ENCODE data around the gene HIGD1A. TPM values are rescaled to one million over a fixed set of nuclear protein-coding genes. Genes with fewer than 3 reads are reported as not detected.

Gene HIGD1A
- total and polyA plus RNA-seq, 9 of the 15 experiments (the other 6 are each of a cell fraction or from before 2014, with no cell fraction given), result 165 to 1,185 (median 333) TPM

DNA sequence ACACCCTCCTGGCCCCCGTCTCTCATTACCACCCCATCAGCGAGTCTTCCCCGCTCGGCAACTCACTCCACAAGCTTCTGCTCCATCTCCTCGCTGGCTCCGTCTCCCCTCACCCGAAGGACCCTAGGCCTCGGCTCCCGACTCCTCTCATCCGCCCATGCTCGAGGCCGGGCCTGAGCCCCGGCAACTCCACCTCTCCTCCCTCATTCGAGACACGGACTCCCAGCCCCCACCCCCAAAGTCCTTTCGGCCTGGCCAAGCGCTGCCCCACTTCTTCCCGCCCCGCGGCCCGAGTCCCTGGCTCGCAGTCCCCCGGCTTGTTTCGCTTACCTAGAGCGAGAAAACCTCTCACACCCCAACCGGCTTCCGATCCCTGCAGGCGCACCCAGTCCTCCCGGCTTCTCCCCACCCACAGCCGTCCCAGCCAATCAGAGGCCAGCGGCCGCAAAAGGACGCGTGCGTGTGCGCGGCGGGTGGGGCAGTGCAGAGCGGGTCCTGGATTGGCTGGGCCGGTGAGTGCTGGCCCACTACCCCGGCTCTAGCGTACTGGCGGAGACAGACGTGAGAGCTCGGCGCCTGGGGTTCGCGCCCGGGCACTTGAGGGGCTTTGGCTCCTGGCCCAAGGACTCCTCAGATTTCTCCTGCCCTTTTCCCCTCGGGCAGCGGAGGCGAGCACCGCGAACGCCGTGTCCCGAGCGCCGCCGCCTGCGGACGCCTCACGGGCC lies at the start of gene HIGD1A (continued):
- TF ChIP-seq ZNF174 (CRISPR knock-in tag; IDR thresholded peaks at IDR 0.05) (no peak), TAF1 (IDR thresholded peaks at IDR 0.05; ENCODE audit: control insufficient read depth, extremely low read depth, insufficient read depth, low read length, severe bottlenecking) (peak; percentile 88), POLR2A (conservative IDR thresholded peaks at IDR 0.05) (peak; percentile 96), ARID2 (IDR thresholded peaks at IDR 0.05) (peak; percentile 60; the same call in 1 of the 2 replicates), MCM3 (IDR thresholded peaks at IDR 0.05) (no peak), EZH2 (IDR thresholded peaks at IDR 0.05; ENCODE audit: borderline replicate concordance, low read depth, low read length) (no peak), HNRNPH1 (optimal IDR thresholded peaks at IDR 0.05; ENCODE audit: low read depth, low read length) (no peak), ZBTB17 (CRISPR knock-in tag; IDR thresholded peaks at IDR 0.05) (peak; percentile 57; the same call in 1 of the 2 replicates), CREBBP (IDR thresholded peaks at IDR 0.05; ENCODE audit: low read depth, low read length) (no peak), FOXJ3 (CRISPR knock-in tag; IDR thresholded peaks at IDR 0.05) (no peak), ESRRB (CRISPR knock-in tag; IDR thresholded peaks at IDR 0.05; ENCODE audit: borderline replicate concordance) (no peak), E2F3 (CRISPR knock-in tag; IDR thresholded peaks at IDR 0.05) (0 out of 2 replicates have a peak, but pooled peaks have one; percentile 67), NFE2L1 (tag; IDR thresholded peaks at IDR 0.05; ENCODE audit: borderline replicate concordance, low read depth) (no peak), ZNF133 (CRISPR knock-in tag; IDR thresholded peaks at IDR 0.05) (0 out of 2 replicates have a peak, but pooled peaks have one; percentile 39), CHCHD3 (CRISPR knock-in tag; IDR thresholded peaks at IDR 0.05) (peak; percentile 69; the same call in 1 of the 2 replicates), CC2D1A (IDR thresholded peaks at IDR 0.05) (peak; percentile 29; the same call in 1 of the 2 replicates)
- TF ChIP-seq, protein P1, sequence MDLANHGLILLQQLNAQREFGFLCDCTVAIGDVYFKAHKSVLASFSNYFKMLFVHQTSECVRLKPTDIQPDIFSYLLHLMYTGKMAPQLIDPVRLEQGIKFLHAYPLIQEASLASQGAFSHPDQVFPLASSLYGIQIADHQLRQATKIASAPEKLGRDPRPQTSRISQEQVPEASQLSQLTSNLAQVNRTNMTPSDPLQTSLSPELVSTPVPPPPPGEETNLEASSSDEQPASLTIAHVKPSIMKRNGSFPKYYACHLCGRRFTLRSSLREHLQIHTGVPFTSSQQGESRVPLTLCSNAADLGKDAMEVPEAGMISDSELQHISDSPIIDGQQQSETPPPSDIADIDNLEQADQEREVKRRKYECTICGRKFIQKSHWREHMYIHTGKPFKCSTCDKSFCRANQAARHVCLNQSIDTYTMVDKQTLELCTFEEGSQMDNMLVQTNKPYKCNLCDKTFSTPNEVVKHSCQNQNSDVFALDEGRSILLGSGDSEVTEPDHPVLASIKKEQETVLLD (IDR thresholded peaks at IDR 0.05), result 0 out of 2 replicates have a peak, but pooled peaks have one; percentile 72
- TF ChIP-seq, protein P2, sequence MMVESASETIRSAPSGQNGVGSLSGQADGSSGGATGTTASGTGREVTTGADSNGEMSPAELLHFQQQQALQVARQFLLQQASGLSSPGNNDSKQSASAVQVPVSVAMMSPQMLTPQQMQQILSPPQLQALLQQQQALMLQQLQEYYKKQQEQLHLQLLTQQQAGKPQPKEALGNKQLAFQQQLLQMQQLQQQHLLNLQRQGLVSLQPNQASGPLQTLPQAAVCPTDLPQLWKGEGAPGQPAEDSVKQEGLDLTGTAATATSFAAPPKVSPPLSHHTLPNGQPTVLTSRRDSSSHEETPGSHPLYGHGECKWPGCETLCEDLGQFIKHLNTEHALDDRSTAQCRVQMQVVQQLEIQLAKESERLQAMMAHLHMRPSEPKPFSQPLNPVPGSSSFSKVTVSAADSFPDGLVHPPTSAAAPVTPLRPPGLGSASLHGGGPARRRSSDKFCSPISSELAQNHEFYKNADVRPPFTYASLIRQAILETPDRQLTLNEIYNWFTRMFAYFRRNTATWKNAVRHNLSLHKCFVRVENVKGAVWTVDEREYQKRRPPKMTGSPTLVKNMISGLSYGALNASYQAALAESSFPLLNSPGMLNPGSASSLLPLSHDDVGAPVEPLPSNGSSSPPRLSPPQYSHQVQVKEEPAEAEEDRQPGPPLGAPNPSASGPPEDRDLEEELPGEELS (CRISPR knock-in tag; IDR thresholded peaks at IDR 0.05; ENCODE audit: borderline replicate concordance), result no peak
- TF ChIP-seq, protein P3, sequence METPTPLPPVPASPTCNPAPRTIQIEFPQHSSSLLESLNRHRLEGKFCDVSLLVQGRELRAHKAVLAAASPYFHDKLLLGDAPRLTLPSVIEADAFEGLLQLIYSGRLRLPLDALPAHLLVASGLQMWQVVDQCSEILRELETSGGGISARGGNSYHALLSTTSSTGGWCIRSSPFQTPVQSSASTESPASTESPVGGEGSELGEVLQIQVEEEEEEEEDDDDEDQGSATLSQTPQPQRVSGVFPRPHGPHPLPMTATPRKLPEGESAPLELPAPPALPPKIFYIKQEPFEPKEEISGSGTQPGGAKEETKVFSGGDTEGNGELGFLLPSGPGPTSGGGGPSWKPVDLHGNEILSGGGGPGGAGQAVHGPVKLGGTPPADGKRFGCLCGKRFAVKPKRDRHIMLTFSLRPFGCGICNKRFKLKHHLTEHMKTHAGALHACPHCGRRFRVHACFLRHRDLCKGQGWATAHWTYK (CRISPR knock-in tag; IDR thresholded peaks at IDR 0.05), result peak; percentile 48; the same call in 1 of the 2 replicates
- TF ChIP-seq, protein P4, sequence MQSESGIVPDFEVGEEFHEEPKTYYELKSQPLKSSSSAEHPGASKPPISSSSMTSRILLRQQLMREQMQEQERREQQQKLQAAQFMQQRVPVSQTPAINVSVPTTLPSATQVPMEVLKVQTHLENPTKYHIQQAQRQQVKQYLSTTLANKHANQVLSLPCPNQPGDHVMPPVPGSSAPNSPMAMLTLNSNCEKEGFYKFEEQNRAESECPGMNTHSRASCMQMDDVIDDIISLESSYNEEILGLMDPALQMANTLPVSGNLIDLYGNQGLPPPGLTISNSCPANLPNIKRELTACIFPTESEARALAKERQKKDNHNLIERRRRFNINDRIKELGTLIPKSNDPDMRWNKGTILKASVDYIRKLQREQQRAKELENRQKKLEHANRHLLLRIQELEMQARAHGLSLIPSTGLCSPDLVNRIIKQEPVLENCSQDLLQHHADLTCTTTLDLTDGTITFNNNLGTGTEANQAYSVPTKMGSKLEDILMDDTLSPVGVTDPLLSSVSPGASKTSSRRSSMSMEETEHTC (IDR thresholded peaks at IDR 0.05), result no peak
- TF ChIP-seq, protein P5, sequence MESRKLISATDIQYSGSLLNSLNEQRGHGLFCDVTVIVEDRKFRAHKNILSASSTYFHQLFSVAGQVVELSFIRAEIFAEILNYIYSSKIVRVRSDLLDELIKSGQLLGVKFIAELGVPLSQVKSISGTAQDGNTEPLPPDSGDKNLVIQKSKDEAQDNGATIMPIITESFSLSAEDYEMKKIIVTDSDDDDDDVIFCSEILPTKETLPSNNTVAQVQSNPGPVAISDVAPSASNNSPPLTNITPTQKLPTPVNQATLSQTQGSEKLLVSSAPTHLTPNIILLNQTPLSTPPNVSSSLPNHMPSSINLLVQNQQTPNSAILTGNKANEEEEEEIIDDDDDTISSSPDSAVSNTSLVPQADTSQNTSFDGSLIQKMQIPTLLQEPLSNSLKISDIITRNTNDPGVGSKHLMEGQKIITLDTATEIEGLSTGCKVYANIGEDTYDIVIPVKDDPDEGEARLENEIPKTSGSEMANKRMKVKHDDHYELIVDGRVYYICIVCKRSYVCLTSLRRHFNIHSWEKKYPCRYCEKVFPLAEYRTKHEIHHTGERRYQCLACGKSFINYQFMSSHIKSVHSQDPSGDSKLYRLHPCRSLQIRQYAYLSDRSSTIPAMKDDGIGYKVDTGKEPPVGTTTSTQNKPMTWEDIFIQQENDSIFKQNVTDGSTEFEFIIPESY (CRISPR knock-in tag; IDR thresholded peaks at IDR 0.05), result no peak
